B cell (primary cell): Measurements from ENCODE around the gene SFXN3. TPM values are rescaled to one million over a fixed set of nuclear protein-coding genes. Genes with fewer than 3 reads are reported as not detected.

Source experiments
- ATAC-seq: fragments of 200-7000 bp; cut with Tn5 transposase; one replicate; pipeline ENCODE4 v1.10.0; 2021; ENCODE audit warnings: low read depth, mild to moderate bottlenecking, moderate number of reproducible peaks, moderate library complexity
- CTCF ChIA-PET: fragments of 350-600 bp; sonication (Branson Sonifier 250); formaldehyde crosslinking; loops from one replicate; lab custom pipeline; 2021; ENCODE audit warnings: antibody characterized with exemption, inconsistent platforms; lab: Charles Lee
- POLR2A ChIA-PET: fragments of 350-600 bp; sonication (Branson Sonifier 250); formaldehyde crosslinking; loops from one replicate; lab custom pipeline; 2021; ENCODE audit warnings: antibody characterized with exemption; lab: Charles Lee
- DNase-seq: peaks from one replicate; pipeline ENCODE4 v3.0.0; 2013
- H2AFZ ChIP-seq: 2 replicates; pipeline ENCODE4 v1.6.1; 2012; ENCODE audit warnings: mild to moderate bottlenecking, low read depth, low read length; ENCODE audit not compliant: insufficient read depth, poor library complexity, severe bottlenecking
- H3K27ac ChIP-seq, 2 donors: 1 replicate in 1 of 2; 2 replicates in 1 of 2; pipeline ENCODE4 v1.5.1; 2012 to 2013; ENCODE audit warnings: low read length in 2 of 2, mild to moderate bottlenecking in 2 of 2, moderate library complexity in 1 of 2
- H3K27me3 ChIP-seq, 4 experiments: fragments of 200-600 bp in 1 of 4; sonication (generic) in 1 of 4; replicated peaks in 1 of 4; 1 replicate in 2 of 4; 2 replicates in 2 of 4; pipeline versions ENCODE4 v1.6.1 to v1.7.0; 2013 to 2016; ENCODE audit warnings: low read length in 3 of 4, mild to moderate bottlenecking in 2 of 4, mixed read lengths in 1 of 4, moderate library complexity in 1 of 4; ENCODE audit not compliant: insufficient read depth in 4 of 4, control insufficient read depth in 3 of 4; ENCODE audit errors: control extremely low read depth in 1 of 4
- H3K36me3 ChIP-seq, 2 experiments: replicated peaks in 1 of 2; 1 replicate in 1 of 2; 2 replicates in 1 of 2; pipeline versions ENCODE4 v1.6.1 to v1.7.1; 2013; ENCODE audit warnings: low read length in 1 of 2; ENCODE audit not compliant: insufficient read depth in 2 of 2, control insufficient read depth in 1 of 2; ENCODE audit errors: control extremely low read depth in 1 of 2, extremely low read depth in 1 of 2
- H3K4me1 ChIP-seq, 2 donors: fragments of 200-600 bp in 1 of 2; sonication (generic) in 1 of 2; 1 replicate in 1 of 2; 2 replicates in 1 of 2; pipeline versions ENCODE4 v1.5.1 to v1.6.1; 2013 to 2017; ENCODE audit warnings: low read length in 2 of 2; ENCODE audit not compliant: control insufficient read depth in 2 of 2, insufficient read depth in 2 of 2
- H3K4me2 ChIP-seq: replicated peaks from 2 replicates; pipeline ENCODE3; 2012; ENCODE audit warnings: mild to moderate bottlenecking, low read depth, low read length; ENCODE audit not compliant: poor library complexity, severe bottlenecking
- H3K4me3 ChIP-seq, 5 experiments: fragments of 200-600 bp in 1 of 5; sonication (generic) in 1 of 5; 1 replicate in 3 of 5; 2 replicates in 2 of 5; pipeline versions ENCODE4 v1.5.1 to v1.7.0; 2011 to 2016; ENCODE audit warnings: low read length in 4 of 5, mild to moderate bottlenecking in 4 of 5, low read depth in 2 of 5, control low read depth in 1 of 5, moderate library complexity in 1 of 5; ENCODE audit not compliant: insufficient read depth in 1 of 5; ENCODE audit errors: control extremely low read depth in 1 of 5, extremely low read depth in 1 of 5
- H3K79me2 ChIP-seq: fragments of 200-600 bp; sonication (generic); one replicate; pipeline ENCODE4 v1.6.0; 2016; ENCODE audit warnings: low read length; ENCODE audit not compliant: control insufficient read depth, insufficient read depth
- H3K9ac ChIP-seq: fragments of 200-600 bp; sonication (generic); 2 replicates; pipeline ENCODE4 v1.6.1; 2017; ENCODE audit warnings: mild to moderate bottlenecking, low read length, moderate library complexity
- H3K9me3 ChIP-seq, 3 donors: one replicate each; pipeline versions ENCODE4 v1.6.1 to v1.7.1; 2013; ENCODE audit warnings: low read length in 2 of 3; ENCODE audit not compliant: control insufficient read depth in 2 of 3, insufficient read depth in 1 of 3; ENCODE audit errors: control extremely low read depth in 1 of 3
- H4K20me1 ChIP-seq: 2 replicates; pipeline ENCODE4 v1.6.0; 2012; ENCODE audit warnings: mild to moderate bottlenecking, low read length; ENCODE audit not compliant: insufficient read depth, control insufficient read depth, poor library complexity, severe bottlenecking
- H3K27ac Mint-ChIP-seq: one replicate; pipeline ENCODE4 v1.8.0; 2021; ENCODE audit warnings: mixed read lengths
- H3K27me3 Mint-ChIP-seq: one replicate; pipeline ENCODE4 v1.8.0; 2021; ENCODE audit warnings: mixed read lengths
- H3K4me1 Mint-ChIP-seq: one replicate; pipeline ENCODE4 v1.8.0; 2021; ENCODE audit warnings: mixed read lengths
- H3K4me3 Mint-ChIP-seq: one replicate; pipeline ENCODE4 v1.8.0; 2021; ENCODE audit warnings: mixed read lengths
- H3K9me3 Mint-ChIP-seq: one replicate; pipeline ENCODE4 v1.8.0; 2022; ENCODE audit warnings: mixed read lengths; ENCODE audit not compliant: insufficient read depth
- EZH2 ChIP-seq: IDR thresholded peaks from 2 replicates; pipeline ENCODE4 v1.6.1; 2012; ENCODE audit warnings: borderline replicate concordance, low read depth, mild to moderate bottlenecking, moderate library complexity, low read length; ENCODE audit not compliant: insufficient read depth, poor library complexity, severe bottlenecking
- WGBS: methylation state at CpG from one replicate; pipeline ENCODE4 v1.1.5; 2013; ENCODE audit warnings: missing lambda C conversion rate; ENCODE audit not compliant: insufficient coverage; 5-methylcytosine and 5-hydroxymethylcytosine counted together
- intact Hi-C: fragments of 100-400 bp; cut with micrococcal nuclease; formaldehyde crosslinking; loops from one replicate; pipeline ENCODE4 v1.10.0; 2022
- polyA plus RNA-seq: library from polyadenylated mRNA; depleted of rRNA; stranded (reverse); fragments of >200 nt; gene quantifications from 2 replicates; pipeline ENCODE4 v1.2.3, GENCODE V29; 2012
- total RNA-seq, 2 donors: library from RNA; stranded (reverse); fragments of 120-200 nt in 1 of 2; gene quantifications; 1 replicate in 1 of 2; 2 replicates in 1 of 2; pipeline versions ENCODE4 v1.2.3 to v1.2.4, GENCODE V29; 2013 to 2022
- TF ChIP-seq, protein P1 (sequence below): fragments of 200-600 bp; IDR thresholded peaks from one replicate; pipeline ENCODE4 v1.8.0; 2022; ENCODE audit warnings: antibody characterized with exemption, mild to moderate bottlenecking

The SFXN3 gene
- total and polyA plus RNA-seq, 2 donors (not counting 1 experiment from before 2014, with no cell fraction given): 44.2 to 51.7 TPM

DNA sequence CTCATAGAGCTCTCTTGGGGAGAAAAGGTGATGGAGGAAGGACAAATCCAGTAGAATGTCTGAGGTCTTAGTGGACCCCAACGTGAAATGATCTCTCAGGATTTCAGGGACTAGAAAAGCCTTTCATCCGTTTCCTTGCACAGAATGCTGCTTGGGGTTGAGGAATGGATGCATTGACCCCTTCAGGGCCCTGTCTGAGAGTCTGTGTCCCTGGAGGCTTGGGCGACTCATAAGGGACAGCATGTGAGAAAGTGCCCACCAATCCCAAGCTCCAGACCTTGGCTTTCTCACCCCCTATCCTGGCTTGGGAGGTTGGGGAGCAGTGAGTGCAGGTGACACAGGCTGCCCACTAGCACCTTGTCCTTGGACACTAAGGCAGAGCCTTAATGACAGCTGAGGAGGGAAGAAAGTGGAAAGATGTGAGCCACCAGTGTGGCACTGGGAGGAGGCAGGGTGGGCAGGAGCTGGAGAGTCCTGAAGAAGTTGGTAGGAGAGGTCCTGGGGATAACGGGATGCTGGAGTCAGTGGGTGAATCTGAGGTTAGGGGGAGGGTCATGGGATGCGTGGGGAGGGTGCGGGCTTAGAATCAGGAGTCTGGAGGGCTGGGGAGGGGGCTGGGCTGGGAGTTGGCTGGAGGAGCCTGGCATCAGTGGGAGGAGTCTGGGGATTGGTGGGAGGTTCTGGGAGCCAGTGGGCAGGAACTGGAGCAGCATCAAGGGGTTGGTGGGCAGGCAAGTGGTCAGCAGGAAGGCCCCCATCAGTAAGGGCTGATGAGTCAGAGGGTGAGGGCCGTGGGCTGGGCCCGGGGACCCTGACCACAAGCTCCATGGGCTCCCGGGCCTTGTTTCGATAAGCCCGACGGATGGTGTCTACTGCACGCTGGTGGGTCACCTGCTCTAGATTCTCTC lies 22.9 kb upstream of the SFXN3 start:
- Mint-ChIP-seq H3K4me1 (peaks cover 7% of the 10 kb centered on the region), H3K27me3 (no peaks in the 10 kb centered on the region), H3K27ac (no peak overlapping the region), H3K9me3 (no peaks in the 10 kb centered on the region), H3K4me3 (no peak overlapping the region)
- WGBS: 89% methylated on average over 11 of the region's 13 CpGs
- H3K4me1 ChIP-seq: peaks cover 5 to 6% of the 10 kb centered on the region in 2 donors
- no peak overlapping the region for H3K4me2 ChIP-seq
- no peak overlapping the region for H3K4me3 ChIP-seq
- peaks cover 0 to 7% of the 10 kb centered on the region in 2 experiments for H3K36me3 ChIP-seq
- CTCF ChIA-PET: interaction anchor here (0.7 to 1.7 kb wide), 4 partner anchors 9 to 53 kb away, joined by 3 to 10 read pairs (median 4); partner anchors contain the start of genes KAZALD1 and LZTS2
- no peaks in the 10 kb centered on the region for H3K9me3 ChIP-seq
- DNase-seq: no peak
- intact Hi-C loops: no loop called here
- no peaks in the 10 kb centered on the region for H4K20me1 ChIP-seq
- TF ChIP-seq, protein P1, sequence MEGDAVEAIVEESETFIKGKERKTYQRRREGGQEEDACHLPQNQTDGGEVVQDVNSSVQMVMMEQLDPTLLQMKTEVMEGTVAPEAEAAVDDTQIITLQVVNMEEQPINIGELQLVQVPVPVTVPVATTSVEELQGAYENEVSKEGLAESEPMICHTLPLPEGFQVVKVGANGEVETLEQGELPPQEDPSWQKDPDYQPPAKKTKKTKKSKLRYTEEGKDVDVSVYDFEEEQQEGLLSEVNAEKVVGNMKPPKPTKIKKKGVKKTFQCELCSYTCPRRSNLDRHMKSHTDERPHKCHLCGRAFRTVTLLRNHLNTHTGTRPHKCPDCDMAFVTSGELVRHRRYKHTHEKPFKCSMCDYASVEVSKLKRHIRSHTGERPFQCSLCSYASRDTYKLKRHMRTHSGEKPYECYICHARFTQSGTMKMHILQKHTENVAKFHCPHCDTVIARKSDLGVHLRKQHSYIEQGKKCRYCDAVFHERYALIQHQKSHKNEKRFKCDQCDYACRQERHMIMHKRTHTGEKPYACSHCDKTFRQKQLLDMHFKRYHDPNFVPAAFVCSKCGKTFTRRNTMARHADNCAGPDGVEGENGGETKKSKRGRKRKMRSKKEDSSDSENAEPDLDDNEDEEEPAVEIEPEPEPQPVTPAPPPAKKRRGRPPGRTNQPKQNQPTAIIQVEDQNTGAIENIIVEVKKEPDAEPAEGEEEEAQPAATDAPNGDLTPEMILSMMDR: no peak
- no peak for TF ChIP-seq EZH2
- H2AFZ ChIP-seq: no peak overlapping the region
- no peaks in the 10 kb centered on the region for H3K27me3 ChIP-seq
- H3K9ac ChIP-seq: no peak overlapping the region
- POLR2A ChIA-PET: no interaction called here
- ATAC-seq: no peak
- no peak overlapping the region for H3K27ac ChIP-seq
- H3K79me2 ChIP-seq: no peaks in the 10 kb centered on the region
